ENCODE data around the gene EPHB2. TPM values are rescaled to one million over a fixed set of nuclear protein-coding genes. Genes with fewer than 3 reads are reported as not detected.

EPHB2 gene
- total RNA-seq, 2 experiments from 2014 or later = 0.59 TPM; not detected in 1

DNA sequence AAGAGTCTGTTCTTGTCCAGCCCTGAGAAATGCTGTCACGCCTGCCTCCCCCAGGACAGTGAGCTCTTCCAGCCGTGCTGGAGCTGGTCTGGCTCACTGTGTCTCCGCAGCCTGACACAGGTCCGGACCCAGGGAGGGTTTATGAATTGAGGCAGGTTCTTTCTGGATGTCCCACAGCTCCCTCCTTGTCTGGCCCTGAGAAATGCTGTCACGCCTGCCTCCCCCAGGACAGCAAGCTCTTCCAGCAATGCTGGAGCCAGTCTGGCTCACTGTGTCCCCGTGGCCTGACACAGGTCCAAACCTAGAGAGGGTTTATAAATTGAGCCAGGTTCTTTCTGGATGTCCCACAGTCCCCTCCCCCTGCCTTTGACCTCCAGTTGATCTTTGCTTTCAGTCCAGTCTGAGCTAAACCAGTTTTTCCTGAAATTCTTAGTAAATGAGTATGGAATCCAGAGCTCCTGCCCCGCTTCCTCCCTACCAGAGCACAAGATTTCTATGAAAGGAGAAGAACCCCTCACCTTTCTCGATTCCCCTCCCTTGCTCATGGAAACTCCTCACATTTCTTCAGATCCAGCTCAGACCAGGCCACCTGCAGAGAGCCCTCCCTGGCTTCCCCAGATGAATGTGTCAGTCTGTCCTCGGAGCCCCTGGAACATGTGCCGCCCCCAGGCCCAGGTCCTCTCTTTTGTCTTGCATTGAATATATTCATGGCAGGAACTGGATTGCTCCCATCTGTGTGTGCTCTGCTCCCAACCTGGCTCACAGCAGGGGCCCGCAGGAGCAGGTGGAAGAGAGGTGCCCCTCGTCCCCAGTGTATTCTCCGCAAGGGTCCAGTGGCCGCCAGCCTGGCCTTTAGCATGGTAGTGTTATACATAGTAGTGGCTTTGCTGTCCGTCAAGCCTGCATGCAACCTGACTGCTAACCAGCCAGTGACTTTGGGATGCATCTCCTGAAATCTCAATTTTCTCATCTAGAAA, 116.3 kb downstream of the EPHB2 start:
- Histone ChIP-seq H4K20me1 (ENCODE audit: insufficient read depth, low read length) (no peaks in the 10 kb centered on the region), H3K4me2 (ENCODE audit: low read length) (no peak overlapping the region), H2AFZ (ENCODE audit: low read length) (no peak overlapping the region), H3K9me2 (ENCODE audit: insufficient read depth, low read length) (no peaks in the 10 kb centered on the region), H3K36me3 (ENCODE audit: insufficient read depth, low read length) (no peaks in the 10 kb centered on the region), H3K4me3 (ENCODE audit: low read depth, low read length, poor library complexity, severe bottlenecking) (no peak overlapping the region), H3K79me2 (ENCODE audit: insufficient read depth, low read depth, low read length) (no peaks in the 10 kb centered on the region), H3K9me3 (ENCODE audit: low read length) (no peaks in the 10 kb centered on the region), H3K27ac (ENCODE audit: low read depth, low read length, poor library complexity, severe bottlenecking) (no peak overlapping the region), H3K4me1 (ENCODE audit: insufficient read depth, low read length, poor library complexity, severe bottlenecking) (no peaks in the 10 kb centered on the region)
- DNase-seq (ENCODE audit: low spot score) = no peak
- POLR2A ChIA-PET = interaction anchor here (0.6 kb wide), 1 partner anchor 150 kb away, joined by 3 read pairs; no protein-coding TSS in a partner anchor
- BruUV-seq (replicated peaks) = no TSS peak
- TF ChIP-seq EZH2phosphoT487 (IDR thresholded peaks at IDR 0.05; ENCODE audit: borderline replicate concordance, low read depth, low read length) (no peak), CTCF (conservative IDR thresholded peaks at IDR 0.05; ENCODE audit: low read length) (no peak)
- intact Hi-C loops (cut with micrococcal nuclease; ENCODE audit: unreplicated experiment) = no loop called here
- CTCF ChIA-PET (ENCODE audit: unreplicated experiment) = no interaction called here

GRCh38 chr1:22827666-22828483, 117.2 kb downstream of the EPHB2 start:
- BruUV-seq (replicated peaks) = no TSS peak
- Histone ChIP-seq H3K4me3 (ENCODE audit: low read depth, low read length, poor library complexity, severe bottlenecking) (no peak overlapping the region), H3K9me2 (ENCODE audit: insufficient read depth, low read length) (no peaks in the 10 kb centered on the region), H2AFZ (ENCODE audit: low read length) (no peak overlapping the region), H3K79me2 (ENCODE audit: insufficient read depth, low read depth, low read length) (no peaks in the 10 kb centered on the region), H4K20me1 (ENCODE audit: insufficient read depth, low read length) (no peaks in the 10 kb centered on the region), H3K4me1 (ENCODE audit: insufficient read depth, low read length, poor library complexity, severe bottlenecking) (no peaks in the 10 kb centered on the region), H3K27ac (ENCODE audit: low read depth, low read length, poor library complexity, severe bottlenecking) (no peak overlapping the region), H3K4me2 (ENCODE audit: low read length) (no peak overlapping the region), H3K9me3 (ENCODE audit: low read length) (no peaks in the 10 kb centered on the region), H3K36me3 (ENCODE audit: insufficient read depth, low read length) (no peaks in the 10 kb centered on the region)
- intact Hi-C loops (cut with micrococcal nuclease; ENCODE audit: unreplicated experiment) = no loop called here
- no peak for DNase-seq (ENCODE audit: low spot score)
- ChIA-PET POLR2A (no interaction called here), CTCF (ENCODE audit: unreplicated experiment) (no interaction called here)
- TF ChIP-seq CTCF (conservative IDR thresholded peaks at IDR 0.05; ENCODE audit: low read length) (no peak), EZH2phosphoT487 (IDR thresholded peaks at IDR 0.05; ENCODE audit: borderline replicate concordance, low read depth, low read length) (no peak)
